Pancreas (tissue), 10 donors: ENCODE results near the gene CES2. TPM values are rescaled to one million over a fixed set of nuclear protein-coding genes. Genes with fewer than 3 reads are reported as not detected.

Experiments
- ATAC-seq, 4 donors: fragments of 200-7000 bp; cut with Tn5 transposase; one replicate each; pipeline versions ENCODE4 v1.8.0 to v1.9.1; 2020; ENCODE audit warnings: mild to moderate bottlenecking in 4 of 4, moderate library complexity in 4 of 4
- DNase-seq, 6 donors: peaks; one replicate each; pipeline ENCODE4 v3.0.0-alpha.2; 2020
- FAIRE-seq: peaks from 2 replicates; lab custom pipeline; 2012; peaks lifted over from hg19 to GRCh38; lab: Jason Lieb, UNC
- H3K27ac ChIP-seq, 4 donors: fragments of 200-600 bp; sonication (generic); 1 replicate in 3 of 4; 2 replicates in 1 of 4; pipeline versions ENCODE4 v1.5.0 to v1.8.0; 2020
- H3K27me3 ChIP-seq, 4 donors: fragments of 200-600 bp; one replicate each; pipeline ENCODE4 v1.8.0; 2021
- H3K36me3 ChIP-seq, 3 donors: fragments of 200-600 bp; sonication (generic) in 1 of 3; one replicate each; pipeline versions ENCODE4 v1.5.0 to v1.8.0; 2020 to 2021
- H3K4me1 ChIP-seq, 3 donors: fragments of 200-600 bp; one replicate each; pipeline ENCODE4 v1.8.0; 2021
- H3K4me3 ChIP-seq, 4 donors: fragments of 200-600 bp; sonication (generic) in 2 of 4; one replicate each; pipeline versions ENCODE4 v1.5.0 to v1.8.0; 2020 to 2021
- H3K9me3 ChIP-seq, 4 donors: fragments of 200-600 bp; one replicate each; pipeline ENCODE4 v1.8.0; 2021
- CTCF ChIP-seq, 4 donors: fragments of 200-600 bp; sonication (generic) in 3 of 4; IDR thresholded peaks; one replicate each; pipeline versions ENCODE4 v1.5.0 to v1.8.0; 2021; ENCODE audit warnings: antibody characterized with exemption in 4 of 4
- WGBS, 2 donors: extraction: QIAGEN DNeasy Blood & Tissue Kit; methylation state at CpG; one replicate each; pipeline ENCODE4 v1.1.7; 2013; 5-methylcytosine and 5-hydroxymethylcytosine counted together
- intact Hi-C, 3 donors: fragments of 100-400 bp; cut with DNase I; formaldehyde crosslinking; loops; one replicate each; pipeline versions ENCODE4 v1.11.1 to v1.14.2; 2022
- polyA plus RNA-seq, 2 donors: library from polyadenylated mRNA; stranded (reverse); fragments of 200-250 nt; gene quantifications; one replicate each; pipeline ENCODE4 v1.2.3, GENCODE V29; 2013
- total RNA-seq, 6 donors: library from RNA; stranded (reverse); fragmentation: NEBNext Ultra II Directional in 4 of 6; extraction: Animal tissue kit (Norgen Biotek cat#: 25700) in 4 of 6; gene quantifications; one replicate each; pipeline versions ENCODE4 v1.2.1 to v1.2.4, GENCODE V29; 2021 to 2023
- donor health status: healthy with polysubstance abuse.
- donor health status: DM: no; HTN: no; CAD: no; lungs with moderate emphysema.
- donor health status: DM: no; HTN: no; CAD: no.
- donor health status: control.
- donor health status: control.
- donor health status: Bipolar disorder and iron deficiency.
- donor health status: DM: yes; HTN: yes; CAD: no.
- donor health status: DM: no; HTN: no; CAD: no.
- donor health status: DM: no; HTN: no; CAD: no.
- donor health status: DM: yes; HTN: yes; CAD: no.

Gene CES2
- total and polyA plus RNA-seq, 8 donors = 14.3 to 23.1 (median 17.3) TPM

- H3K9me3 ChIP-seq = no peaks in the 10 kb centered on the region
- intact Hi-C loops = no loop called here
- ATAC-seq = peak in 1 of 4 donors; percentile 5
- H3K36me3 ChIP-seq = no peaks in the 10 kb centered on the region
- WGBS, 2 donors = 43 to 55% methylated on average over 3 of the region's 3 CpGs
- TF ChIP-seq CTCF (IDR thresholded peaks at IDR 0.05) = no peak
- no peak for FAIRE-seq
- no peaks in the 10 kb centered on the region for H3K4me1 ChIP-seq
- H3K4me3 ChIP-seq = no peak overlapping the region
- H3K27ac ChIP-seq = no peak overlapping the region
- DNase-seq = no peak
- no peaks in the 10 kb centered on the region for H3K27me3 ChIP-seq
These were observed 11.4 kb upstream of the CES2 start for GRCh38 chr16:66923866-66924265.

GRCh38 chr16:66924527-66925321 lies 10.6 kb upstream of the CES2 start:
- no peaks in the 10 kb centered on the region for H3K27me3 ChIP-seq
- peak in 2 of 6 donors; percentile 59 to 74 for DNase-seq
- H3K9me3 ChIP-seq = no peaks in the 10 kb centered on the region
- no peak overlapping the region for H3K27ac ChIP-seq
- no peak for TF ChIP-seq CTCF (IDR thresholded peaks at IDR 0.05)
- 9% methylated on average over 61 to 72 of the region's 72 CpGs for whole genome bisulfite sequencing, 2 donors
- no peaks in the 10 kb centered on the region for H3K4me1 ChIP-seq
- H3K36me3 ChIP-seq = no peaks in the 10 kb centered on the region
- intact Hi-C loops = no loop called here
- peak overlapping the region in 2 of 4 donors; percentile 4 to 38 for H3K4me3 ChIP-seq
- FAIRE-seq = no peak
- ATAC-seq = peak; percentile 49 to 75 (median 57)

- WGBS, 2 donors = 16 to 17% methylated on average over 34 to 42 of the region's 42 CpGs
- intact Hi-C loops = no loop called here
- Histone ChIP-seq H3K27ac (no peak within 1 kb of the TSS), H3K4me3 (peak within 1 kb of the TSS in 2 of 4 donors; percentile 4 to 38), H3K27me3 (no peaks in the 10 kb centered on the region), H3K4me1 (no peaks in the 10 kb centered on the region), H3K9me3 (no peaks in the 10 kb centered on the region), H3K36me3 (no peaks in the 10 kb centered on the region)
- no peak for FAIRE-seq
- peak in 3 of 4 donors; percentile 14 to 41 (median 33) for ATAC-seq
- DNase-seq = peak in 1 of 6 donors; percentile 75
- no peak for TF ChIP-seq CTCF (IDR thresholded peaks at IDR 0.05)
These were observed 9.9 kb upstream of the CES2 start, which contains the start of gene RRAD for GRCh38 chr16:66925322-66925840. Gene RRAD, minus strand, starts transcription at chr16:66925535. Its CDS starts 356 bp downstream, at chr16:66925179.

GRCh38 chr16:66926171-66926947 lies 9.0 kb upstream of the CES2 start:
- WGBS, 2 donors = 30 to 34% methylated on average over 5 of the region's 5 CpGs
- Histone ChIP-seq H3K4me1 (no peaks in the 10 kb centered on the region), H3K9me3 (no peaks in the 10 kb centered on the region), H3K27me3 (no peaks in the 10 kb centered on the region), H3K36me3 (no peaks in the 10 kb centered on the region), H3K4me3 (no peak overlapping the region), H3K27ac (no peak overlapping the region)
- TF ChIP-seq CTCF (IDR thresholded peaks at IDR 0.05) = no peak
- FAIRE-seq = no peak
- intact Hi-C loops = no loop called here
- ATAC-seq = peak; percentile 12 to 67 (median 18)
- DNase-seq = peak in 1 of 6 donors; percentile 52
